Activated T-cell treated with anti-CD3 and anti-CD28 coated beads, Interleukin-2, amount 50 U/mL, for 4 hours (primary cell): ENCODE data around the gene PHIP. TPM values are rescaled to one million over a fixed set of nuclear protein-coding genes. Genes with fewer than 3 reads are reported as not detected.

Experiments
- ATAC-seq, 2 donors: fragments of 200-7000 bp; cut with Tn5 transposase; one replicate each; pipeline ENCODE4 v1.10.0; 2021
- DNase-seq: peaks from one replicate; pipeline ENCODE4 v3.0.0-alpha.2; 2020
- H3K27me3 Mint-ChIP-seq: one replicate; pipeline ENCODE4 v1.8.0; 2021; ENCODE audit warnings: low read depth, mixed read lengths
- H3K36me3 Mint-ChIP-seq: one replicate; pipeline ENCODE4 v1.8.0; 2022; ENCODE audit warnings: mixed read lengths; ENCODE audit not compliant: insufficient read depth
- H3K4me1 Mint-ChIP-seq: one replicate; pipeline ENCODE4 v1.8.0; 2021; ENCODE audit warnings: low read depth, mixed read lengths
- H3K4me3 Mint-ChIP-seq: one replicate; pipeline ENCODE4 v1.8.0; 2021; ENCODE audit warnings: mild to moderate bottlenecking, moderate library complexity, mixed read lengths
- H3K9me3 Mint-ChIP-seq: one replicate; pipeline ENCODE4 v1.8.0; 2021; ENCODE audit warnings: mixed read lengths
- total RNA-seq, 3 donors: library from RNA; stranded (reverse); gene quantifications; one replicate each; pipeline ENCODE4 v1.2.1, GENCODE V29; 2021

Gene PHIP
- total RNA-seq, 3 donors from 2014 or later: 17.0 to 18.4 (median 17.6) TPM

- H3K27me3 Mint-ChIP-seq: no peaks in the 10 kb centered on the region
- H3K36me3 Mint-ChIP-seq: peaks cover 38% of the 10 kb centered on the region
- no peak for ATAC-seq
- peaks cover 4% of the 10 kb centered on the region for H3K4me1 Mint-ChIP-seq
- no peaks in the 10 kb centered on the region for H3K9me3 Mint-ChIP-seq
- no peak overlapping the region for H3K4me3 Mint-ChIP-seq
- no peak for DNase-seq
These were observed 68.2 kb downstream of the PHIP start for GRCh38 chr6:79009819-79010218.

- no peaks in the 10 kb centered on the region for H3K27me3 Mint-ChIP-seq
- ATAC-seq (no peak), DNase-seq (no peak)
- H3K4me3 Mint-ChIP-seq: no peak overlapping the region
- peaks cover 52% of the 10 kb centered on the region for H3K36me3 Mint-ChIP-seq
- H3K4me1 Mint-ChIP-seq: peaks cover 4% of the 10 kb centered on the region
- no peaks in the 10 kb centered on the region for H3K9me3 Mint-ChIP-seq
These were observed 72.6 kb downstream of the PHIP start for GRCh38 chr6:79005497-79005896.

GRCh38 chr6:79005024-79005423, 73.0 kb downstream of the PHIP start:
- H3K36me3 Mint-ChIP-seq: peaks cover 53% of the 10 kb centered on the region
- no peak for ATAC-seq
- no peak for DNase-seq
- H3K4me1 Mint-ChIP-seq: peaks cover 4% of the 10 kb centered on the region
- H3K27me3 Mint-ChIP-seq: no peaks in the 10 kb centered on the region
- no peak overlapping the region for H3K4me3 Mint-ChIP-seq
- H3K9me3 Mint-ChIP-seq: no peaks in the 10 kb centered on the region

- H3K4me3 Mint-ChIP-seq: no peak overlapping the region
- DNase-seq (no peak), ATAC-seq (no peak)
- H3K27me3 Mint-ChIP-seq: no peaks in the 10 kb centered on the region
- peaks cover 48% of the 10 kb centered on the region for H3K36me3 Mint-ChIP-seq
- peaks cover 4% of the 10 kb centered on the region for H3K4me1 Mint-ChIP-seq
- H3K9me3 Mint-ChIP-seq: no peaks in the 10 kb centered on the region
These were observed 73.8 kb downstream of the PHIP start for GRCh38 chr6:79004239-79004638.

GRCh38 chr6:79001415-79001814, 76.6 kb downstream of the PHIP start:
- Mint-ChIP-seq H3K4me1 (peaks cover 1% of the 10 kb centered on the region), H3K9me3 (no peaks in the 10 kb centered on the region), H3K27me3 (no peaks in the 10 kb centered on the region), H3K36me3 (peaks cover 54% of the 10 kb centered on the region), H3K4me3 (no peak overlapping the region)
- no peak for ATAC-seq
- no peak for DNase-seq

- H3K4me3 Mint-ChIP-seq: no peak overlapping the region
- H3K9me3 Mint-ChIP-seq: no peaks in the 10 kb centered on the region
- ATAC-seq: no peak
- DNase-seq: no peak
- H3K36me3 Mint-ChIP-seq: peaks cover 65% of the 10 kb centered on the region
- no peaks in the 10 kb centered on the region for H3K4me1 Mint-ChIP-seq
- no peaks in the 10 kb centered on the region for H3K27me3 Mint-ChIP-seq
These were observed 78.3 kb downstream of the PHIP start for GRCh38 chr6:78999737-79000136.

- DNase-seq (no peak), ATAC-seq (no peak)
- H3K36me3 Mint-ChIP-seq: peaks cover 68% of the 10 kb centered on the region
- H3K9me3 Mint-ChIP-seq: no peaks in the 10 kb centered on the region
- H3K4me1 Mint-ChIP-seq: peaks cover under 1% of the 10 kb centered on the region
- no peaks in the 10 kb centered on the region for H3K27me3 Mint-ChIP-seq
- H3K4me3 Mint-ChIP-seq: no peak overlapping the region
These were observed 82.1 kb downstream of the PHIP start for GRCh38 chr6:78995946-78996345.

GRCh38 chr6:78995346-78995745, 82.7 kb downstream of the PHIP start:
- Mint-ChIP-seq H3K36me3 (peaks cover 67% of the 10 kb centered on the region), H3K9me3 (no peaks in the 10 kb centered on the region), H3K27me3 (no peaks in the 10 kb centered on the region), H3K4me3 (no peak overlapping the region), H3K4me1 (peaks cover 2% of the 10 kb centered on the region)
- DNase-seq (no peak), ATAC-seq (no peak)

GRCh38 chr6:78993955-78994354, 84.1 kb downstream of the PHIP start:
- Mint-ChIP-seq H3K4me1 (peaks cover 2% of the 10 kb centered on the region), H3K27me3 (no peaks in the 10 kb centered on the region), H3K4me3 (no peak overlapping the region), H3K9me3 (no peaks in the 10 kb centered on the region), H3K36me3 (peaks cover 74% of the 10 kb centered on the region)
- DNase-seq: no peak
- ATAC-seq: no peak

- Mint-ChIP-seq H3K36me3 (peaks cover 53% of the 10 kb centered on the region), H3K4me1 (peaks cover 2% of the 10 kb centered on the region), H3K9me3 (no peaks in the 10 kb centered on the region), H3K4me3 (no peak overlapping the region), H3K27me3 (no peaks in the 10 kb centered on the region)
- no peak for ATAC-seq
- DNase-seq: no peak
These were observed 88.9 kb downstream of the PHIP start for GRCh38 chr6:78989191-78989590.

- no peaks in the 10 kb centered on the region for H3K27me3 Mint-ChIP-seq
- no peak overlapping the region for H3K4me3 Mint-ChIP-seq
- peaks cover 52% of the 10 kb centered on the region for H3K36me3 Mint-ChIP-seq
- ATAC-seq: no peak
- DNase-seq: no peak
- H3K9me3 Mint-ChIP-seq: no peaks in the 10 kb centered on the region
- peaks cover 2% of the 10 kb centered on the region for H3K4me1 Mint-ChIP-seq
These were observed 91.9 kb downstream of the PHIP start for GRCh38 chr6:78986161-78986560.

GRCh38 chr6:78984225-78984950, 93.7 kb downstream of the PHIP start:
- DNase-seq: no peak
- Mint-ChIP-seq H3K4me3 (no peak overlapping the region), H3K4me1 (no peaks in the 10 kb centered on the region), H3K9me3 (no peaks in the 10 kb centered on the region), H3K27me3 (no peaks in the 10 kb centered on the region), H3K36me3 (peaks cover 48% of the 10 kb centered on the region)
- no peak for ATAC-seq

- Mint-ChIP-seq H3K36me3 (peaks cover 42% of the 10 kb centered on the region), H3K4me3 (no peak overlapping the region), H3K9me3 (no peaks in the 10 kb centered on the region), H3K4me1 (no peaks in the 10 kb centered on the region), H3K27me3 (no peaks in the 10 kb centered on the region)
- ATAC-seq (no peak), DNase-seq (no peak)
These were observed 110.9 kb downstream of the PHIP start for GRCh38 chr6:78967191-78967590.

GRCh38 chr6:78966542-78966941, 111.5 kb downstream of the PHIP start:
- ATAC-seq (no peak), DNase-seq (no peak)
- no peaks in the 10 kb centered on the region for H3K27me3 Mint-ChIP-seq
- no peak overlapping the region for H3K4me3 Mint-ChIP-seq
- H3K9me3 Mint-ChIP-seq: no peaks in the 10 kb centered on the region
- peaks cover 46% of the 10 kb centered on the region for H3K36me3 Mint-ChIP-seq
- H3K4me1 Mint-ChIP-seq: no peaks in the 10 kb centered on the region

- no peaks in the 10 kb centered on the region for H3K4me1 Mint-ChIP-seq
- no peak overlapping the region for H3K4me3 Mint-ChIP-seq
- H3K36me3 Mint-ChIP-seq: peaks cover 39% of the 10 kb centered on the region
- no peak for DNase-seq
- no peak for ATAC-seq
- no peaks in the 10 kb centered on the region for H3K9me3 Mint-ChIP-seq
- no peaks in the 10 kb centered on the region for H3K27me3 Mint-ChIP-seq
These were observed 115.6 kb downstream of the PHIP start for GRCh38 chr6:78962448-78962847.
